IMR-90 (cell line): ENCODE results near the gene TMEM53. TPM values are rescaled to one million over a fixed set of nuclear protein-coding genes. Genes with fewer than 3 reads are reported as not detected.
A peak's percentile ranks its signal among the peaks of the same experiment; 100 is the strongest.

ENCODE experiments used
- ATAC-seq: fragments of 200-7000 bp; cut with Tn5 transposase; 2 replicates; pipeline ENCODE4 v1.9.1; 2020; ENCODE audit warnings: low read depth, mild to moderate bottlenecking, moderate library complexity
- BruUV-seq: library from RNA; stranded (reverse); fragments of 400-500 nt; replicated peaks from 2 replicates; lab custom pipeline; 2021; lab: Mats Ljungman, UMichigan
- CTCF ChIA-PET: fragments of 300-600 bp; formaldehyde crosslinking; extraction: SDS; loops from one replicate; lab custom pipeline; 2021; ENCODE audit warnings: antibody characterized with exemption; lab: Yijun Ruan, JAX
- POLR2A ChIA-PET: fragments of 300-600 bp; sonication (Branson Sonifier 250); formaldehyde crosslinking; loops from one replicate; lab custom pipeline; 2022; ENCODE audit warnings: antibody characterized with exemption; ENCODE audit not compliant: unreplicated experiment; lab: Charles Lee
- DNase-seq: peaks from one replicate; pipeline ENCODE4 v3.0.0; 2013
- H2AFZ ChIP-seq: replicated peaks from 2 replicates; pipeline ENCODE3; 2013; ENCODE audit warnings: low read length, mild to moderate bottlenecking; ENCODE audit not compliant: poor library complexity
- H2AK5ac ChIP-seq: 2 replicates; pipeline ENCODE4 v1.6.1; 2013; ENCODE audit warnings: low read depth, low read length, inconsistent platforms
- H2AK9ac ChIP-seq: replicated peaks from 2 replicates; pipeline ENCODE3; 2013; ENCODE audit warnings: mild to moderate bottlenecking, low read depth, low read length, moderate library complexity; ENCODE audit not compliant: poor library complexity
- H2BK120ac ChIP-seq: 2 replicates; pipeline ENCODE4 v1.6.1; 2013; ENCODE audit warnings: low read depth, low read length, inconsistent platforms
- H2BK15ac ChIP-seq: 3 replicates; pipeline ENCODE4 v1.6.1; 2013; ENCODE audit warnings: low read depth, low read length, inconsistent platforms
- H2BK20ac ChIP-seq: 2 replicates; pipeline ENCODE4 v1.6.1; 2013; ENCODE audit warnings: low read depth, mild to moderate bottlenecking, inconsistent platforms, low read length, moderate library complexity
- H2BK5ac ChIP-seq: 2 replicates; pipeline ENCODE4 v1.6.1; 2013; ENCODE audit warnings: mild to moderate bottlenecking, low read depth, low read length, inconsistent platforms; ENCODE audit not compliant: poor library complexity, severe bottlenecking
- H3K14ac ChIP-seq: replicated peaks from 2 replicates; pipeline ENCODE4 v1.6.1; 2013; ENCODE audit warnings: low read depth, low read length, inconsistent platforms
- H3K18ac ChIP-seq: 2 replicates; pipeline ENCODE4 v1.6.1; 2013; ENCODE audit warnings: low read depth, low read length, control low read depth
- H3K23ac ChIP-seq: 2 replicates; pipeline ENCODE4 v1.6.1; 2013; ENCODE audit warnings: low read depth, low read length, inconsistent platforms
- H3K27ac ChIP-seq: 2 replicates; pipeline ENCODE4 v1.5.1; 2013; ENCODE audit warnings: mild to moderate bottlenecking, control low read depth, low read length; ENCODE audit not compliant: insufficient read depth
- H3K27me3 ChIP-seq: 2 replicates; pipeline ENCODE4 v1.6.1; 2013; ENCODE audit warnings: low read length; ENCODE audit not compliant: control insufficient read depth, insufficient read depth
- H3K36me3 ChIP-seq: 2 replicates; pipeline ENCODE4 v1.6.1; 2013; ENCODE audit warnings: low read length, mixed read lengths; ENCODE audit not compliant: control insufficient read depth, insufficient read depth
- H3K4ac ChIP-seq: 2 replicates; pipeline ENCODE4 v1.6.1; 2013; ENCODE audit warnings: low read depth, low read length, inconsistent platforms
- H3K4me1 ChIP-seq: 2 replicates; pipeline ENCODE4 v1.6.1; 2013; ENCODE audit warnings: low read length, mixed read lengths; ENCODE audit not compliant: control insufficient read depth, insufficient read depth
- H3K4me2 ChIP-seq: 2 replicates; pipeline ENCODE4 v1.6.1; 2013; ENCODE audit warnings: low read depth, mild to moderate bottlenecking, control low read depth, low read length, moderate library complexity
- H3K4me3 ChIP-seq: 2 replicates; pipeline ENCODE4 v1.5.1; 2013; ENCODE audit warnings: low read depth, mild to moderate bottlenecking, control low read depth, low read length, moderate library complexity; ENCODE audit not compliant: insufficient read depth
- H3K56ac ChIP-seq: 2 replicates; pipeline ENCODE4 v1.6.1; 2013; ENCODE audit warnings: low read length, inconsistent platforms; ENCODE audit not compliant: insufficient read depth; ENCODE audit errors: extremely low read depth
- H3K79me1 ChIP-seq, 2 experiments: 2 replicates each; pipeline ENCODE4 v1.6.1; 2013; ENCODE audit warnings: low read length in 2 of 2, inconsistent platforms in 1 of 2, low read depth in 1 of 2
- H3K9ac ChIP-seq: 2 replicates; pipeline ENCODE4 v1.6.1; 2013; ENCODE audit warnings: low read depth, low read length, control low read depth
- H3K9me1 ChIP-seq: 2 replicates; pipeline ENCODE4 v1.6.1; 2013; ENCODE audit warnings: low read length, inconsistent platforms; ENCODE audit not compliant: insufficient read depth
- H3K9me3 ChIP-seq: 2 replicates; pipeline ENCODE4 v1.6.1; 2013; ENCODE audit warnings: low read length; ENCODE audit not compliant: control insufficient read depth, insufficient read depth
- H4K20me1 ChIP-seq: 2 replicates; pipeline ENCODE4 v1.6.1; 2013; ENCODE audit warnings: low read length, inconsistent platforms; ENCODE audit not compliant: insufficient read depth
- H4K5ac ChIP-seq: 2 replicates; pipeline ENCODE4 v1.6.1; 2013; ENCODE audit warnings: mild to moderate bottlenecking, low read depth, low read length, control low read depth
- H4K8ac ChIP-seq, 2 experiments: 2 replicates each; pipeline ENCODE4 v1.6.1; 2013; ENCODE audit warnings: low read depth in 2 of 2, low read length in 2 of 2, control low read depth in 1 of 2, inconsistent platforms in 1 of 2
- H4K91ac ChIP-seq: 2 replicates; pipeline ENCODE4 v1.6.1; 2013; ENCODE audit warnings: low read depth, low read length, inconsistent platforms; ENCODE audit not compliant: insufficient read depth
- BHLHE40 ChIP-seq: fragments of 150-350 bp; IDR thresholded peaks from 2 replicates; pipeline ENCODE4 v1.6.1; 2016; ENCODE audit warnings: mild to moderate bottlenecking, low read depth, low read length
- CEBPB ChIP-seq: IDR thresholded peaks from 2 replicates; pipeline ENCODE4 v1.6.1; 2012; ENCODE audit warnings: low read depth, low read length, improper control_type of control experiment
- CHD1 ChIP-seq: IDR thresholded peaks from 2 replicates; pipeline ENCODE4 v1.6.1; 2012; ENCODE audit warnings: low read depth, low read length, improper control_type of control experiment
- ELK1 ChIP-seq: fragments of 150-350 bp; IDR thresholded peaks from 2 replicates; pipeline ENCODE4 v1.6.1; 2016; ENCODE audit warnings: low read depth, mild to moderate bottlenecking, low read length, moderate library complexity, borderline replicate concordance
- FOS ChIP-seq: fragments of 150-350 bp; IDR thresholded peaks from 2 replicates; pipeline ENCODE4 v1.6.1; 2016; ENCODE audit warnings: low read depth, low read length
- MAFK ChIP-seq: IDR thresholded peaks from 2 replicates; pipeline ENCODE4 v1.6.1; 2012; ENCODE audit warnings: low read depth, low read length, improper control_type of control experiment
- MAZ ChIP-seq: IDR thresholded peaks from 2 replicates; pipeline ENCODE4 v1.6.1; 2012; ENCODE audit warnings: low read depth, mild to moderate bottlenecking, low read length, improper control_type of control experiment, moderate library complexity, borderline replicate concordance
- MXI1 ChIP-seq: IDR thresholded peaks from 2 replicates; pipeline ENCODE4 v1.6.1; 2012; ENCODE audit warnings: low read depth, mild to moderate bottlenecking, low read length, moderate library complexity, borderline replicate concordance
- NFE2L2 ChIP-seq: fragments of 150-350 bp; IDR thresholded peaks from 2 replicates; pipeline ENCODE4 v1.6.1; 2016; ENCODE audit warnings: low read depth, mild to moderate bottlenecking, low read length
- POLR2A ChIP-seq: IDR thresholded peaks from 2 replicates; pipeline ENCODE4 v1.6.1; 2012; ENCODE audit warnings: mild to moderate bottlenecking, low read depth, low read length
- RAD21 ChIP-seq: IDR thresholded peaks from 2 replicates; pipeline ENCODE4 v1.6.1; 2012; ENCODE audit warnings: low read length, improper control_type of control experiment
- RCOR1 ChIP-seq: IDR thresholded peaks from 2 replicates; pipeline ENCODE4 v1.6.1; 2012; ENCODE audit warnings: mild to moderate bottlenecking, low read length, improper control_type of control experiment; ENCODE audit not compliant: insufficient replicate concordance
- RFX5 ChIP-seq: IDR thresholded peaks from 2 replicates; pipeline ENCODE4 v1.8.0; 2012; ENCODE audit warnings: low read depth, mild to moderate bottlenecking, low read length, moderate library complexity
- SMC3 ChIP-seq: fragments of 150-350 bp; IDR thresholded peaks from 2 replicates; pipeline ENCODE4 v1.6.1; 2016; ENCODE audit warnings: low read depth, mild to moderate bottlenecking, antibody characterized with exemption, low read length, moderate library complexity
- WGBS, 2 experiments: methylation state at CpG; one replicate each; pipeline versions ENCODE4 v1.1.5 to v1.1.7; 2013; ENCODE audit warnings: missing lambda C conversion rate in 2 of 2; ENCODE audit not compliant: insufficient read length in 1 of 2; ENCODE audit errors: extremely low coverage in 2 of 2; 5-methylcytosine and 5-hydroxymethylcytosine counted together
- dilution Hi-C: fragments of 300-500 bp; cut with HindIII; formaldehyde crosslinking; loops from one replicate; pipeline ENCODE4 v1.14.3; 2018; ENCODE audit warnings: low sequenced_read_pairs; ENCODE audit not compliant: unreplicated experiment
- in situ Hi-C: fragments of 300-500 bp; cut with MboI; formaldehyde crosslinking; loops from 3 replicates; pipeline ENCODE4 v1.14.3; 2019; ENCODE audit warnings: low sequenced_read_pairs, inconsistent platforms, mixed read lengths
- intact Hi-C: fragments of 100-400 bp; cut with micrococcal nuclease; formaldehyde crosslinking; loops from 2 replicates; pipeline ENCODE4 v1.10.0; 2022
- polyA plus RNA-seq, 3 experiments: library from polyadenylated mRNA; depleted of rRNA; stranded (reverse); fragments of >200 nt; gene quantifications; 2 replicates each; pipeline ENCODE4 v1.2.3, GENCODE V29; 2012; ENCODE audit warnings: low replicate concordance in 1 of 3
- total RNA-seq: library from RNA; depleted of rRNA; stranded (reverse); fragments of >200 nt; gene quantifications from 2 replicates; pipeline ENCODE4 v1.2.3, GENCODE V29; 2012
- TF ChIP-seq, protein P1 (sequence below): conservative IDR thresholded peaks from 2 replicates; pipeline ENCODE4 v1.5.1; 2012; ENCODE audit warnings: mild to moderate bottlenecking, low read depth, low read length, improper control_type of control experiment
- TF ChIP-seq, protein P2 (sequence below): fragments of 150-350 bp; IDR thresholded peaks from 2 replicates; pipeline ENCODE4 v1.6.1; 2017; ENCODE audit warnings: mild to moderate bottlenecking, antibody characterized with exemption, low read length, low read depth

Gene TMEM53
- total and polyA plus RNA-seq, 2 of the 4 experiments (the other 2 are of a cell fraction) = 2.7 to 6.3 TPM

DNA sequence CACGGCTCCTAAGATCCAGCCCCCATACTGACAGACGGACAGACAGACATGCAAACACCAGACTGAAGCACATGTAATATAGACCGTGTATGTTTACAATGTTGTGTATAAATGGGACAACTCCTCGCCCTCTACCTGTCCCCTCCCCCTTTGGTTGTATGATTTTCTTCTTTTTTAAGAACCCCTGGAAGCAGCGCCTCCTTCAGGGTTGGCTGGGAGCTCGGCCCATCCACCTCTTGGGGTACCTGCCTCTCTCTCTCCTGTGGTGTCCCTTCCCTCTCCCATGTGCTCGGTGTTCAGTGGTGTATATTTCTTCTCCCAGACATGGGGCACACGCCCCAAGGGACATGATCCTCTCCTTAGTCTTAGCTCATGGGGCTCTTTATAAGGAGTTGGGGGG is 23.2 kb downstream of the TMEM53 start:
- Histone ChIP-seq H2BK120ac (no peak overlapping the region), H4K20me1 (peaks cover 23% of the 10 kb centered on the region), H3K27me3 (no peaks in the 10 kb centered on the region), H2AFZ (no peak overlapping the region), H3K14ac (no peak overlapping the region), H2AK5ac (no peak overlapping the region), H3K9me3 (no peaks in the 10 kb centered on the region), H3K4me1 (peaks cover 6% of the 10 kb centered on the region), H2BK15ac (no peak overlapping the region), H2AK9ac (no peak overlapping the region), H3K9me1 (peaks cover 6% of the 10 kb centered on the region; the same call in 1 of the 2 replicates), H3K27ac (no peak overlapping the region), H3K36me3 (peaks cover 30% of the 10 kb centered on the region), H2BK5ac (no peak overlapping the region), H3K4me2 (no peak overlapping the region), H3K18ac (no peak overlapping the region), H2BK20ac (no peak overlapping the region), H4K91ac (no peak overlapping the region), H3K4ac (no peak overlapping the region), H3K23ac (no peak overlapping the region), H4K5ac (no peak overlapping the region), H4K8ac (no peak overlapping the region), H3K4me3 (no peak overlapping the region), H3K9ac (no peak overlapping the region), H3K79me1 (peaks cover 0 to 8% of the 10 kb centered on the region in 2 experiments; a peak in 2 of 4 replicates), H3K56ac (no peak overlapping the region)
- CTCF ChIA-PET = interaction anchor here (3.1 kb wide), 1 partner anchor 41 kb away, joined by 39 read pairs; no protein-coding TSS in a partner anchor
- dilution Hi-C loops = no loop called here
- in situ Hi-C loops = loop anchor here (5.0 kb wide), 2 partner anchors 44 to 274 kb away; no protein-coding TSS in a partner anchor
- ATAC-seq (no peak), DNase-seq (no peak)
- TF ChIP-seq NFE2L2 = no peak
- TF ChIP-seq, protein P1, sequence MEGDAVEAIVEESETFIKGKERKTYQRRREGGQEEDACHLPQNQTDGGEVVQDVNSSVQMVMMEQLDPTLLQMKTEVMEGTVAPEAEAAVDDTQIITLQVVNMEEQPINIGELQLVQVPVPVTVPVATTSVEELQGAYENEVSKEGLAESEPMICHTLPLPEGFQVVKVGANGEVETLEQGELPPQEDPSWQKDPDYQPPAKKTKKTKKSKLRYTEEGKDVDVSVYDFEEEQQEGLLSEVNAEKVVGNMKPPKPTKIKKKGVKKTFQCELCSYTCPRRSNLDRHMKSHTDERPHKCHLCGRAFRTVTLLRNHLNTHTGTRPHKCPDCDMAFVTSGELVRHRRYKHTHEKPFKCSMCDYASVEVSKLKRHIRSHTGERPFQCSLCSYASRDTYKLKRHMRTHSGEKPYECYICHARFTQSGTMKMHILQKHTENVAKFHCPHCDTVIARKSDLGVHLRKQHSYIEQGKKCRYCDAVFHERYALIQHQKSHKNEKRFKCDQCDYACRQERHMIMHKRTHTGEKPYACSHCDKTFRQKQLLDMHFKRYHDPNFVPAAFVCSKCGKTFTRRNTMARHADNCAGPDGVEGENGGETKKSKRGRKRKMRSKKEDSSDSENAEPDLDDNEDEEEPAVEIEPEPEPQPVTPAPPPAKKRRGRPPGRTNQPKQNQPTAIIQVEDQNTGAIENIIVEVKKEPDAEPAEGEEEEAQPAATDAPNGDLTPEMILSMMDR = no peak
- no peak for TF ChIP-seq RCOR1
- TF ChIP-seq BHLHE40 = no peak
- TF ChIP-seq MAFK = no peak
- no peak for TF ChIP-seq RAD21
- no peak for TF ChIP-seq CHD1
- TF ChIP-seq MAZ = no peak
- TF ChIP-seq SMC3 = no peak
- TF ChIP-seq MXI1 = no peak
- TF ChIP-seq, protein P2, sequence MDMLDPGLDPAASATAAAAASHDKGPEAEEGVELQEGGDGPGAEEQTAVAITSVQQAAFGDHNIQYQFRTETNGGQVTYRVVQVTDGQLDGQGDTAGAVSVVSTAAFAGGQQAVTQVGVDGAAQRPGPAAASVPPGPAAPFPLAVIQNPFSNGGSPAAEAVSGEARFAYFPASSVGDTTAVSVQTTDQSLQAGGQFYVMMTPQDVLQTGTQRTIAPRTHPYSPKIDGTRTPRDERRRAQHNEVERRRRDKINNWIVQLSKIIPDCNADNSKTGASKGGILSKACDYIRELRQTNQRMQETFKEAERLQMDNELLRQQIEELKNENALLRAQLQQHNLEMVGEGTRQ = no peak
- no peak for TF ChIP-seq RFX5
- no peak for TF ChIP-seq POLR2A
- TF ChIP-seq FOS = no peak
- TF ChIP-seq ELK1 = no peak
- TF ChIP-seq CEBPB = no peak
- no CpG with 5 or more reads among the region's 8 CpGs for WGBS, 2 experiments
- intact Hi-C loops = loop anchor here (5.0 kb wide), 1 partner anchor 324 kb away; no protein-coding TSS in a partner anchor
- POLR2A ChIA-PET = no interaction called here
- BruUV-seq = TSS peak; percentile 88
